Esophagus squamous epithelium (tissue), 5 donors: ENCODE measurements around the gene TRAF3IP1. TPM values are rescaled to one million over a fixed set of nuclear protein-coding genes. Genes with fewer than 3 reads are reported as not detected.

Experiments
- DNase-seq: peaks from one replicate; lab custom pipeline; 2025; lab: John Stamatoyannopoulos, UW
- H3K27ac ChIP-seq, 4 donors: fragments of 200-600 bp; sonication (generic); one replicate each; pipeline ENCODE4 v1.5.1; 2016 to 2019; ENCODE audit warnings: mild to moderate bottlenecking in 1 of 4
- H3K27me3 ChIP-seq, 4 donors: fragments of 200-600 bp; sonication (generic); 1 replicate in 3 of 4; 2 replicates in 1 of 4; pipeline versions ENCODE4 v1.5.1 to v1.6.0; 2017 to 2021; ENCODE audit warnings: antibody characterized with exemption in 1 of 4
- H3K36me3 ChIP-seq, 3 donors: fragments of 200-600 bp; sonication (generic); one replicate each; pipeline ENCODE4 v1.5.1; 2016 to 2019
- H3K4me1 ChIP-seq, 3 donors: fragments of 200-600 bp; sonication (generic); one replicate each; pipeline ENCODE4 v1.5.1; 2017 to 2019
- H3K4me3 ChIP-seq, 4 donors: fragments of 200-600 bp; sonication (generic); 1 replicate in 3 of 4; 2 replicates in 1 of 4; pipeline ENCODE4 v1.5.1; 2016 to 2019; ENCODE audit warnings: mild to moderate bottlenecking in 2 of 4, moderate library complexity in 1 of 4
- H3K9me3 ChIP-seq, 3 donors: fragments of 200-600 bp; sonication (generic); one replicate each; pipeline ENCODE4 v1.5.1; 2016 to 2019
- POLR2A ChIP-seq, 4 donors: fragments of 450-650 bp; IDR thresholded peaks; one replicate each; pipeline ENCODE4 v1.6.1; 2017; ENCODE audit warnings: antibody characterized with exemption in 4 of 4, mild to moderate bottlenecking in 4 of 4, moderate library complexity in 3 of 4
- WGBS, 2 donors: methylation state at CpG; one replicate each; pipeline ENCODE4 v1.1.5; 2018; 5-methylcytosine and 5-hydroxymethylcytosine counted together
- intact Hi-C: fragments of 100-400 bp; cut with DNase I; formaldehyde crosslinking; loops from one replicate; pipeline ENCODE4 v1.15.0; 2022
- total RNA-seq, 4 donors: library from RNA; depleted of rRNA; stranded (reverse); fragments of >200 nt; gene quantifications; one replicate each; pipeline ENCODE4 v1.1.0, GENCODE V29; 2016
- TF ChIP-seq, protein P1 (sequence below), 6 experiments: fragments of 450-650 bp in 4 of 6; fragments of 200-600 bp in 2 of 6; sonication (generic) in 2 of 6; IDR thresholded peaks; one replicate each; pipeline ENCODE4 v1.5.1; 2016 to 2019; ENCODE audit warnings: antibody characterized with exemption in 6 of 6, mild to moderate bottlenecking in 4 of 6, moderate library complexity in 4 of 6
- donor health status: DM: yes; HTN: yes; CAD: no.

TRAF3IP1 gene
- total RNA-seq, 4 donors from 2014 or later: 5.4 to 13.5 (median 9.8) TPM

DNA sequence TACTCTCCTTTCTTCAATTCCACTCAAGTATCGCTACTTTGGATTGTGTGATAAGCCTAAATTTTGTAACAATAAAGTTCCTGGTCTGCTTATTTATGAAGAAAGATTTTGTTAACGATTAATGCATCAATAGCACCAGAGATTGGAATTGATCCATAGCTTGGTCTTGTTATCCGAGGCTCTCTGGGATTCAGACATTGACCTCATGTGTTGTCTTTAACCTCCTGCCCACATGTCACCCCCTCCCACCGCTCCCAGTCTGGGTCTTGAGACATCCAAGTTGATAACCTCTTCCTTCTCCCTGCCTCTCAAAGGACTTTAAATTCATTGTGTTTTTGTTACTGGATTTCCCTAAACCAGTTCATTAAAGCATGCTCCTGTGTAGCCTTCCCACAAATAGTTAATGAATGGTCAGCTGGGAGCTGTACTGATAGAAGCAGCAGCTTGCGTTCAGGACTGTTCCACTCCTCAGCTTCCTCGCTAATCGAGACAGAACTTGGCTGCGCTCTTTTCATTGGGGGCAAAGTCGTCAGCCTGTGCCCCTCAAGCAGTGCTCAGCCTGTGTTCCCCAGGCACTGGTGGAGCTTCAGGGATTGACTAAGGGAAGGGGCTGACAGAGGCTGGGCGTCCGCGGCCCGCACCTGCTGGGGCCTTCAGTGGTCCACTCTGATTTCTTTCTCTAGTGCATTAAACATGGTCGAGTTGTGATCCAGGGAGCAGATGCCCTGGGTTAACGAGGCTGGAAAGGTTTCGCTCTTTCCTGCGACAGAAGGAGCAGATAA, 125.3 kb downstream of the TRAF3IP1 start:
- no peak overlapping the region for H3K4me3 ChIP-seq
- H3K4me1 ChIP-seq: peaks cover 0 to 19% (median 0%) of the 10 kb centered on the region in 3 donors
- DNase-seq: no peak
- no peaks in the 10 kb centered on the region for H3K9me3 ChIP-seq
- no peaks in the 10 kb centered on the region for H3K27me3 ChIP-seq
- WGBS, 2 donors: 93% methylated on average over 10 to 17 of the region's 17 CpGs
- no peak overlapping the region for H3K27ac ChIP-seq
- peaks cover 21 to 83% (median 23%) of the 10 kb centered on the region in 3 donors for H3K36me3 ChIP-seq
- intact Hi-C loops: no loop called here
- TF ChIP-seq, protein P1, sequence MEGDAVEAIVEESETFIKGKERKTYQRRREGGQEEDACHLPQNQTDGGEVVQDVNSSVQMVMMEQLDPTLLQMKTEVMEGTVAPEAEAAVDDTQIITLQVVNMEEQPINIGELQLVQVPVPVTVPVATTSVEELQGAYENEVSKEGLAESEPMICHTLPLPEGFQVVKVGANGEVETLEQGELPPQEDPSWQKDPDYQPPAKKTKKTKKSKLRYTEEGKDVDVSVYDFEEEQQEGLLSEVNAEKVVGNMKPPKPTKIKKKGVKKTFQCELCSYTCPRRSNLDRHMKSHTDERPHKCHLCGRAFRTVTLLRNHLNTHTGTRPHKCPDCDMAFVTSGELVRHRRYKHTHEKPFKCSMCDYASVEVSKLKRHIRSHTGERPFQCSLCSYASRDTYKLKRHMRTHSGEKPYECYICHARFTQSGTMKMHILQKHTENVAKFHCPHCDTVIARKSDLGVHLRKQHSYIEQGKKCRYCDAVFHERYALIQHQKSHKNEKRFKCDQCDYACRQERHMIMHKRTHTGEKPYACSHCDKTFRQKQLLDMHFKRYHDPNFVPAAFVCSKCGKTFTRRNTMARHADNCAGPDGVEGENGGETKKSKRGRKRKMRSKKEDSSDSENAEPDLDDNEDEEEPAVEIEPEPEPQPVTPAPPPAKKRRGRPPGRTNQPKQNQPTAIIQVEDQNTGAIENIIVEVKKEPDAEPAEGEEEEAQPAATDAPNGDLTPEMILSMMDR (IDR thresholded peaks at IDR 0.05): no peak
- no peak for TF ChIP-seq POLR2A (IDR thresholded peaks at IDR 0.05)

DNA sequence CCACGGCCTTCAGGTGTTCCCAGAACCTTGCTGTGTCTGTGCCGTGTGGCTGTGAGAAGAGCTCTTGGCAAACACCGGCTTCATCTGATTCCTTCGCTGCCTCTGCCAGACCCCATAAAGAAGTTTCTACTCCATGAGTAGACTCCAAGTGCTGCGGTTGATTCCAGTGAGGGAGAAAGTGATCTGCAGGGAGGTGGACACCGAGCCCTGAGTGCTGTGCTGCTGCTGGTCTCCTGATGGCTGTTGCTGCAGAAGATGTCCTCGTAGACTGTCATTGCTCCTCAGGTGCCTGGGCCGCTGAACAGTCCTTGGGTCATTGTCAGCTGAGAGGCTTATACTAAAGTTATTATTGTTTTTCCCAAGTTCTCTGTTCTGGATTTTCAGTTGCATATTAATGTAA, 126.1 kb downstream of the TRAF3IP1 start:
- no peaks in the 10 kb centered on the region for H3K27me3 ChIP-seq
- peaks cover 0 to 14% (median 0%) of the 10 kb centered on the region in 3 donors for H3K4me1 ChIP-seq
- H3K9me3 ChIP-seq: no peaks in the 10 kb centered on the region
- peaks cover 21 to 83% (median 23%) of the 10 kb centered on the region in 3 donors for H3K36me3 ChIP-seq
- H3K4me3 ChIP-seq: no peak overlapping the region
- intact Hi-C loops: no loop called here
- H3K27ac ChIP-seq: no peak overlapping the region
- TF ChIP-seq POLR2A (IDR thresholded peaks at IDR 0.05): no peak
- TF ChIP-seq, protein P1 (IDR thresholded peaks at IDR 0.05): no peak
- 90 to 95% methylated on average over 6 to 8 of the region's 8 CpGs for WGBS, 2 donors
- DNase-seq: no peak

DNA sequence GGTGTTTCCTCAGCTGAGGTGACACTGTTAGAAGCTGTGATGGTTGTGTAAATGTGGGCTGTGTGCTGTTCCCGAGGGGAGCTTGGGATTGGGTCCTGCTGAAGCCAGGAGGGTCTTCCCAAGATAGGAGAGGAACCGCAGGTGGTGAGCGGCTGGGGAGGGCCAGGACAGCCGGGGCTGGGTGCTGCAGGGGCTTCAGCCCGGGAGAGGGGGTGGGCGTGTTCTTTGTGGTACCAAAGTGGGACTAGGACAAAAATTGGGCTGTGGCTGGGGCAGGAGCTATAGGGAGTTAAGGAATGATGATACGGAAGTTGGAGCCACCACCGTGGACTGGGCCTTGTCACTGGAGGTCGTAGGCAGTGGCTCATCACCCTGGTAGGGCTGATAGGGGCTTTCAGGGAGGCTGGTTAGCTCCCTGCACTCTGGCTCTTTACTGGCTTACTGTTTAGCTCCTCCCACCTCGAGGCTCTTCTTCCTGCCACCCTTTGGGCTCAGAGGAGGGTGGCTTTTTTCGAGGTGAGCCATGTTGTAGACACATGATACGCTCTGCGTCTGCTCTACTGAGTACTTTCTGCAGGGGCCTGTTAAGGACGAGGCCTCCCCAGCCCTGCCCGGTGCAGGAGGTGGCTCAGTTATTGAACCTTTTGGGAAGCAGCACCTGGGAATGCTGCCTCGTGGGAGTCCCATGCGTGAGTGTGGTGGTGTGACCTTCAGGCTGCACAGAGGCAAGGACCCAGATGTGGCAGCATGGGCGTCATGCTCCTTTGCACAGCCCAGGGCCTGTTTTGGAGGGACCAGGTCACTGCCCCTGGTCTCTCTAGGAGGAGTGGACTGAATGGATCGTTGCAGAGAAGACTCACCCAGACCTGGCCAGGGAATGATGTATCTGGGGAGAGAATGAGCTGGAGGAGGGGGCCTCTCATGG, 128.0 kb downstream of the TRAF3IP1 start:
- WGBS, 2 donors: 73 to 89% methylated on average over 10 to 11 of the region's 19 CpGs
- Histone ChIP-seq H3K36me3 (peaks cover 21 to 95% (median 30%) of the 10 kb centered on the region in 3 donors), H3K27me3 (no peaks in the 10 kb centered on the region), H3K4me3 (no peak overlapping the region), H3K4me1 (peaks cover 0 to 4% (median 0%) of the 10 kb centered on the region in 3 donors), H3K27ac (no peak overlapping the region), H3K9me3 (no peaks in the 10 kb centered on the region)
- DNase-seq: no peak
- intact Hi-C loops: no loop called here
- TF ChIP-seq POLR2A (IDR thresholded peaks at IDR 0.05): no peak

DNA sequence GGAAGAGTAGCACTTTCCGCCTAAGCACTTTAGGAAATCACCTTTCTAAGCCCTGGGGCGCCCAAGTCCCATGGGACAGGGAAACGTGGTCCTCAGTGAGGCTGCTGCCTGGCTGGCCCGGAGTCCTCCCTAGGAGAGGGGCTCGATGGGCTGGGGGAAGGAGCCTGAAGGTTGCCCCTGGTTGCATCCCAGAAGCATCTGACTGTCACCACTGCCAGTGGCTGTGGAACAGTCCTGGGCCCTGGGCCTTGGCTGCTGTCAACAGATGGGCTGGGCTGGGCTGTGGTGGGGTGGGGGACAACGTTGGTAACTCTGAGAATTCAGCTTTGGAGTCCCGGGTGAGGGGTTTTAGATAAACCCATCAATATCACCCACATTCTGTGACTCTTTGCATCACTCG, 128.9 kb downstream of the TRAF3IP1 start:
- no peak overlapping the region for H3K4me3 ChIP-seq
- WGBS, 2 donors: 82 to 85% methylated on average over 6 of the region's 8 CpGs
- TF ChIP-seq POLR2A (IDR thresholded peaks at IDR 0.05): no peak
- TF ChIP-seq, protein P1 (IDR thresholded peaks at IDR 0.05): no peak
- H3K4me1 ChIP-seq: peaks cover 0 to 4% (median 0%) of the 10 kb centered on the region in 3 donors
- no peaks in the 10 kb centered on the region for H3K27me3 ChIP-seq
- intact Hi-C loops: no loop called here
- H3K27ac ChIP-seq: peak overlapping the region in 1 of 4 donors; percentile 56
- no peak for DNase-seq
- H3K36me3 ChIP-seq: peaks cover 20 to 88% (median 27%) of the 10 kb centered on the region in 3 donors
- no peaks in the 10 kb centered on the region for H3K9me3 ChIP-seq

DNA sequence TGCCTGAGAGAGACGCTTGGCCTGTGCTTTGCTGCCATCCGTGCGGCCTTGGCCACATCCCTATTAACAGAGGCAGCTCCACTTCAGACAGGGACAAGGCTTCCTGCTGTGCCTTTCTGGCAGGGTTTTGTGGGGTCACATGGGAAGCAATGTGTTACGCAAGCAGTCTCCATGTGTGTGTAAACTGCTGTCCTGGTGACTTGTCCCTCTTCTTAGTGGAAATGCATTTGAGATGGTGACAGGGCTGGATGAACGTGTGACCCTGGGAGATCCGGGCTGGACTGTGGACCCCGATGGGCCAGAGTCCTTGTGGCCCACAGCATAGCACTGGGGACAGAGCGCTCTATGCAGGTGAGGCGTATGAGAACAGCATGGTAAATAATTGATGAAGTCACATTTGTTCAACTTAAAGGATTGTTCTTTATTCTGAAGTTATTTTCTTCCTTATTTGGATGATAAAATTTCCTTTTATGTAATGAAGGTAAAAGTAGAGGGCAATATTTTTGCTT, 129.6 kb downstream of the TRAF3IP1 start:
- H3K4me3 ChIP-seq: no peak overlapping the region
- no peaks in the 10 kb centered on the region for H3K27me3 ChIP-seq
- no peak for DNase-seq
- H3K4me1 ChIP-seq: peaks cover 0 to 4% (median 0%) of the 10 kb centered on the region in 3 donors
- H3K9me3 ChIP-seq: no peaks in the 10 kb centered on the region
- H3K27ac ChIP-seq: peak overlapping the region in 2 of 4 donors; percentile 38 to 56
- intact Hi-C loops: no loop called here
- TF ChIP-seq POLR2A (IDR thresholded peaks at IDR 0.05): no peak
- 78 to 80% methylated on average over 8 of the region's 9 CpGs for WGBS, 2 donors
- H3K36me3 ChIP-seq: peaks cover 15 to 81% (median 24%) of the 10 kb centered on the region in 3 donors
